Right lobe of liver (tissue), 4 donors: Measurements from ENCODE around the gene CDC123.

Source experiments
- CTCF ChIP-seq, 4 donors: fragments of 200-600 bp in 3 of 4; fragments of 450-650 bp in 1 of 4; IDR thresholded peaks; one replicate each; pipeline versions ENCODE4 v1.5.1 to v1.8.0; 2016 to 2022; ENCODE audit warnings: antibody characterized with exemption in 4 of 4, mild to moderate bottlenecking in 2 of 4
- POLR2A ChIP-seq: fragments of 450-650 bp; IDR thresholded peaks from one replicate; pipeline ENCODE4 v1.6.1; 2017; ENCODE audit warnings: antibody characterized with exemption, mild to moderate bottlenecking
- donor health status: DM: no; HTN: no; CAD: no.
- donor health status: DM: no; HTN: no; CAD: no.
- donor health status: DM: no; HTN: yes; CAD: no.

GRCh38 chr10:12186323-12186722 is 9.7 kb upstream of the CDC123 start:
- TF ChIP-seq CTCF (IDR thresholded peaks at IDR 0.05) (no peak), POLR2A (no peak)
